ENCODE measurements around the gene ACP7.

The ACP7 gene, protein sequence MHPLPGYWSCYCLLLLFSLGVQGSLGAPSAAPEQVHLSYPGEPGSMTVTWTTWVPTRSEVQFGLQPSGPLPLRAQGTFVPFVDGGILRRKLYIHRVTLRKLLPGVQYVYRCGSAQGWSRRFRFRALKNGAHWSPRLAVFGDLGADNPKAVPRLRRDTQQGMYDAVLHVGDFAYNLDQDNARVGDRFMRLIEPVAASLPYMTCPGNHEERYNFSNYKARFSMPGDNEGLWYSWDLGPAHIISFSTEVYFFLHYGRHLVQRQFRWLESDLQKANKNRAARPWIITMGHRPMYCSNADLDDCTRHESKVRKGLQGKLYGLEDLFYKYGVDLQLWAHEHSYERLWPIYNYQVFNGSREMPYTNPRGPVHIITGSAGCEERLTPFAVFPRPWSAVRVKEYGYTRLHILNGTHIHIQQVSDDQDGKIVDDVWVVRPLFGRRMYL

DNA sequence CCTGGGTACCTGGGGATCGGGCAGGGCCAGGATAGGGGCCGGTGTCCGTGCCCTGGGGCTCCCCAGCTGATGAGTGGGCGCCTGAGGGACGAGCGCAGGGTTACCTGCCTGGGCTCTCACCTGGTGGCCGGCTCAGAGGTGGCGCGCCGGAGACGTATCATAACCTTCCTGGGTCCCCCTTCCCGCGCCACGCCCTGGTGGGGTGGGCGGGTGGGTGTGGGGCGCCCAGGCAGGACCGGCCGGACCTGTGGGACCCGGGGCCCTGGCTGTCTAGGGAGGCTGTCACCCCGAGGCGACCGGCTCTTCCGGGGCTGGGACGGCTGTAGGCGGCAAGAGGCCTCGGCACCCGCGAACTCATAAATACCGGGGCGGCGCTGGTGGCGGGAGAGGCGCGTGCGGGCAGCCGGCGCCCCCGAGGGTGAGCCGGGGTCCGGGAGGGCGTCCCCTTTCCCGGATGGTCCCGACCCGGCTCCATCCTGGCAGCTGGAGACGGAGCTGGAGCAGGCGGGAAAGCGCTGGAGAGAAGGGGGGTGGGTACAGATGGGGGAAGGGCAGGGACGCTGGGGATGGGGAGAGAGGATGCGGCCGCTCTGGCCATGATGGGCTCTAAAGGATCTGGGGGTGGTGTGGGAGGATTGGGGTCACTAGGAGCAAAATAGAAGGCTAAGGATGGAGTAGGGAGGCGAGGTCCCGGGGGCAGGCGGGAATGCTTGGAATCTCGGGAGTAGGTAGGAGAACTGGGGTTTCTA is at the start of gene ACP7:
Gene ACP7, plus strand, starts transcription at position 386 of the 749 bp plus-strand sequence. CDS start 902 bp downstream, outside the sequence.
- H3K9ac ChIP-seq (ENCODE audit: low read depth in 1 of 2, low read length in 2 of 2): no peak within 1 kb of the TSS
- H3K4me3 ChIP-seq (ENCODE audit: low read length in 2 of 2): no peak within 1 kb of the TSS
- H3K27ac ChIP-seq (ENCODE audit: low read depth in 2 of 2, low read length in 2 of 2): no peak within 1 kb of the TSS
- H3K9me3 ChIP-seq (ENCODE audit: control insufficient read depth in 2 of 2, low read length in 2 of 2): no peaks in the 10 kb centered on the region
- peaks cover 29% of the 10 kb centered on the region in 2 donors for H3K27me3 ChIP-seq (ENCODE audit: control insufficient read depth in 2 of 2, insufficient read depth in 2 of 2, low read length in 2 of 2)
- no peaks in the 10 kb centered on the region for H3K36me3 ChIP-seq (ENCODE audit: control insufficient read depth in 2 of 2, insufficient read depth in 2 of 2, low read length in 2 of 2)
- no peaks in the 10 kb centered on the region for H3K4me1 ChIP-seq (ENCODE audit: control insufficient read depth in 2 of 2, insufficient read depth in 2 of 2, low read length in 2 of 2)

DNA sequence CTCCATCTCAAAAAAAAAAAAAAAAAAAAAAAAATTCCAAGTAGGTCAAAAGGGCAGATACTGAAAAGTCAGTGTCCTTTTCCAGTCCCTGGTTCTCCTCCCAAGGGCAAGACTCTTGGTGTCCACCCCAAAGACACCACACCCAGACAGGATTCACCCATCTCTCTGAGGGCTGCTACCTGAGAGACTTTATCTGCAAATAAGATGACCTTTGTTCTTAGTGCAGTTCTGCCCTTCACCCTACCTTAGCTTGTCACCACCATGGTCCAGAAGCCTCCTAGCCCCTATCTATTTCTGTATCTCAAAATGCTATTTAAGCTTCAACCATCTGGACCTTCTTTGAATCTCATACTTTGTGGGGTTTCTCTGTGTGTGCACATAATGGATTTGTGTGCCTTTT is 47.6 kb upstream of the ACP7 start:
- H3K36me3 ChIP-seq (ENCODE audit: control insufficient read depth in 2 of 2, insufficient read depth in 2 of 2, low read length in 2 of 2): no peaks in the 10 kb centered on the region
- no peaks in the 10 kb centered on the region for H3K4me1 ChIP-seq (ENCODE audit: control insufficient read depth in 2 of 2, insufficient read depth in 2 of 2, low read length in 2 of 2)
- H3K27me3 ChIP-seq (ENCODE audit: control insufficient read depth in 2 of 2, insufficient read depth in 2 of 2, low read length in 2 of 2): peaks cover 3 to 6% of the 10 kb centered on the region in 2 donors
- H3K27ac ChIP-seq (ENCODE audit: low read depth in 2 of 2, low read length in 2 of 2): no peak overlapping the region
- no peaks in the 10 kb centered on the region for H3K9me3 ChIP-seq (ENCODE audit: control insufficient read depth in 2 of 2, low read length in 2 of 2)
- H3K4me3 ChIP-seq (ENCODE audit: low read length in 2 of 2): no peak overlapping the region
- no peak overlapping the region for H3K9ac ChIP-seq (ENCODE audit: low read depth in 1 of 2, low read length in 2 of 2)

DNA sequence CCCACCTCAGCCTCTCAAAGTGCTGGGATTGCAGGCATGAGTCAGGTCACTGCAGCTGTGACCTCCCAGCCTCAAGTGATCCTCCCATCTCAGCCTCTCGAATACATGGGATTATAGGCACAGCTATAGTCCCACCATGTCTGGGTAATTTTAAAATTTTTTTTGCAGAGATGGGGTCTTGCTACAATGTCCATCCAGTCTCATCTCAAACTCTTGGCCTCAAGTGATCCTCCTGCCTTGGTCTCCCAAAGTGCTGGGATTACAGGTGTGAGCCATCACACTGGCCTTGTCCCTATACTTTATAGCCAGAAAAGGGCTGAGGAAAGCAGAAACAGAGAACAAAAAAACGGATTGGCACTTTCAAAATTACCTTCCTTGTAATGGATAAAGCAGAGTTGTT is 47.0 kb upstream of the ACP7 start:
- Histone ChIP-seq H3K27me3 (ENCODE audit: control insufficient read depth in 2 of 2, insufficient read depth in 2 of 2, low read length in 2 of 2) (peaks cover 0 to 6% of the 10 kb centered on the region in 2 donors), H3K4me1 (ENCODE audit: control insufficient read depth in 2 of 2, insufficient read depth in 2 of 2, low read length in 2 of 2) (no peaks in the 10 kb centered on the region), H3K27ac (ENCODE audit: low read depth in 2 of 2, low read length in 2 of 2) (no peak overlapping the region), H3K9me3 (ENCODE audit: control insufficient read depth in 2 of 2, low read length in 2 of 2) (no peaks in the 10 kb centered on the region), H3K4me3 (ENCODE audit: low read length in 2 of 2) (no peak overlapping the region), H3K36me3 (ENCODE audit: control insufficient read depth in 2 of 2, insufficient read depth in 2 of 2, low read length in 2 of 2) (no peaks in the 10 kb centered on the region), H3K9ac (ENCODE audit: low read depth in 1 of 2, low read length in 2 of 2) (no peak overlapping the region)

DNA sequence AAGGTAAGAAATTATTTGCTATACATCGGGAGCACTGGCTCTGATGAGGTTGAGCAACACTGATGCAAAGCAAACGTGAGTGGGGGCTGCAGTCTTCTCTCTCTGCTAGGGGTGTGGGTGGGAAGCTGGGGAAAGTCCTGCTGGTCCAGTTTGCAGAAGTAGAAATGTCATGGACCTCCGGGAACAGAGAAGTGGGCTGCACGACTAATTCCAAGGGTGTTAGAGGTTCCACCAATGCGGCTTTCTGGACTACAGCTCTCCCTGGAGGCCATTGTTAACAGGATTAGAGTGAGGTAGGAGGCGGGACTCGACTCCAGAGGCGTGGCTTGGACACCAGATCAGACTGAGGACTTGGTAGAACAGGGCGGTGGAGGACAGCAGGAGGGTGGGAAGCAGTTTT is 46.1 kb upstream of the ACP7 start:
- Histone ChIP-seq H3K27me3 (ENCODE audit: control insufficient read depth in 2 of 2, insufficient read depth in 2 of 2, low read length in 2 of 2) (peaks cover 0 to 6% of the 10 kb centered on the region in 2 donors), H3K27ac (ENCODE audit: low read depth in 2 of 2, low read length in 2 of 2) (no peak overlapping the region), H3K36me3 (ENCODE audit: control insufficient read depth in 2 of 2, insufficient read depth in 2 of 2, low read length in 2 of 2) (no peaks in the 10 kb centered on the region), H3K4me3 (ENCODE audit: low read length in 2 of 2) (no peak overlapping the region), H3K4me1 (ENCODE audit: control insufficient read depth in 2 of 2, insufficient read depth in 2 of 2, low read length in 2 of 2) (no peaks in the 10 kb centered on the region), H3K9me3 (ENCODE audit: control insufficient read depth in 2 of 2, low read length in 2 of 2) (no peaks in the 10 kb centered on the region), H3K9ac (ENCODE audit: low read depth in 1 of 2, low read length in 2 of 2) (no peak overlapping the region)

GRCh38 chr19:39045506-39045905 is 38.7 kb upstream of the ACP7 start:
- Histone ChIP-seq H3K4me3 (ENCODE audit: low read length in 2 of 2) (no peak overlapping the region), H3K27ac (ENCODE audit: low read depth in 2 of 2, low read length in 2 of 2) (no peak overlapping the region), H3K27me3 (ENCODE audit: control insufficient read depth in 2 of 2, insufficient read depth in 2 of 2, low read length in 2 of 2) (no peaks in the 10 kb centered on the region), H3K9me3 (ENCODE audit: control insufficient read depth in 2 of 2, low read length in 2 of 2) (no peaks in the 10 kb centered on the region), H3K36me3 (ENCODE audit: control insufficient read depth in 2 of 2, insufficient read depth in 2 of 2, low read length in 2 of 2) (no peaks in the 10 kb centered on the region), H3K9ac (ENCODE audit: low read depth in 1 of 2, low read length in 2 of 2) (no peak overlapping the region), H3K4me1 (ENCODE audit: control insufficient read depth in 2 of 2, insufficient read depth in 2 of 2, low read length in 2 of 2) (no peaks in the 10 kb centered on the region)

DNA sequence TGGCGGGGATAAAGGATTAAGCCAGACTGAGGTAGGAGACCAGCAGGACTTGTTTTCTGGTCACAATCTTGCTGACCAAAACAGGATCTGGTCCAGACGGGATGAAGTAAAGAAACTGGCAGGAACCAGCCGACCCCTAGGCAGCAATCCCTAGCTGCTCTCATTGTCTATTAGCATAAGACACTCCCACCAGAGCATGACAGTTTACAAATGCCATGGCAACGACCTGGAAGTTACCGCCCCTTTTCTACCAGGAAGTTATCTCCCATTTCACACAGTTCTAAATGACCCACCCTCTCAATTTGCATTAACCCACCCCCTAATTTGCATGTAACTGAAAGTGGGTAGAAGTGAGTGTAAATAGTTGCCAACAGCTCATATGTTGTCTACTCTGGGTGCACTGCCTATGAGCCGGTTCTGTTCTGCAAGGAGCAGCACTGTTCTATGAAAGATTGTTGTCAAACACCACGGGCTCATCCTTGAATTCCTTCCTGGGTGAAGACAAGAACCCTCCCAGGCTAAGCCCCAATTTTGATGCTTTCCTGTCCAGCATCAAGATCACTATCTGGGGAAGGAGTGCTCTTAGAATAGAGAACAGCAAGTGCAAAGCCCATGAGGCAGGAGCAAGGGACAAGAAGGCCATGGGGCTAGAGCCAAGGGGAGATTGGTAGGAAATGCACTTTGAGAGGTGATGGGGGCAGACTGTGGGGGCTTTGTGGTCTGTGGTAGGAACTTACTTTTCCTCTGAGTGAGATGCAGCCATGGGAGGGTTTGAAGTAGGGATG is 37.9 kb upstream of the ACP7 start:
- Histone ChIP-seq H3K27me3 (ENCODE audit: control insufficient read depth in 2 of 2, insufficient read depth in 2 of 2, low read length in 2 of 2) (no peaks in the 10 kb centered on the region), H3K4me1 (ENCODE audit: control insufficient read depth in 2 of 2, insufficient read depth in 2 of 2, low read length in 2 of 2) (no peaks in the 10 kb centered on the region), H3K9me3 (ENCODE audit: control insufficient read depth in 2 of 2, low read length in 2 of 2) (no peaks in the 10 kb centered on the region), H3K27ac (ENCODE audit: low read depth in 2 of 2, low read length in 2 of 2) (no peak overlapping the region), H3K9ac (ENCODE audit: low read depth in 1 of 2, low read length in 2 of 2) (no peak overlapping the region), H3K36me3 (ENCODE audit: control insufficient read depth in 2 of 2, insufficient read depth in 2 of 2, low read length in 2 of 2) (no peaks in the 10 kb centered on the region), H3K4me3 (ENCODE audit: low read length in 2 of 2) (no peak overlapping the region)

DNA sequence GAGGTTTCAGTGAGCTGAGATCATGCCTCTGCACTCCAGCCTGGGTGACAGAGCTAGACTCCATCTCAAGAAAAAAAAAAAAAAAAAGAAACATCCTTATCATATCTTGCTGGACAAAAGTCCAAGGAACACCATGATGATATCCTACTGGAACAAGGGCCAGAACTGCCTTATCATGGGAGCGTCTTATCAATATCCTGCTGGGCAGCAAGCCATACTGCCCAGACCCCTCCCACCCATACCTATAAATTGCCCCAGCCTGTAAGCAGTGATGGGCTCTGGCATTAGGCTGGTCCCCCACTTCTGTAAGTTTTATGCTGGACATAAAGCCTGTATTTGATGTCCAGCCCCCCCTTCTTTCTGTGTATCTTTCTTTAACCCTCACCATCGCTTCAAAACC is 37.1 kb upstream of the ACP7 start:
- no peak overlapping the region for H3K4me3 ChIP-seq (ENCODE audit: low read length in 2 of 2)
- H3K4me1 ChIP-seq (ENCODE audit: control insufficient read depth in 2 of 2, insufficient read depth in 2 of 2, low read length in 2 of 2): no peaks in the 10 kb centered on the region
- H3K9me3 ChIP-seq (ENCODE audit: control insufficient read depth in 2 of 2, low read length in 2 of 2): no peaks in the 10 kb centered on the region
- H3K36me3 ChIP-seq (ENCODE audit: control insufficient read depth in 2 of 2, insufficient read depth in 2 of 2, low read length in 2 of 2): no peaks in the 10 kb centered on the region
- no peaks in the 10 kb centered on the region for H3K27me3 ChIP-seq (ENCODE audit: control insufficient read depth in 2 of 2, insufficient read depth in 2 of 2, low read length in 2 of 2)
- no peak overlapping the region for H3K9ac ChIP-seq (ENCODE audit: low read depth in 1 of 2, low read length in 2 of 2)
- no peak overlapping the region for H3K27ac ChIP-seq (ENCODE audit: low read depth in 2 of 2, low read length in 2 of 2)

DNA sequence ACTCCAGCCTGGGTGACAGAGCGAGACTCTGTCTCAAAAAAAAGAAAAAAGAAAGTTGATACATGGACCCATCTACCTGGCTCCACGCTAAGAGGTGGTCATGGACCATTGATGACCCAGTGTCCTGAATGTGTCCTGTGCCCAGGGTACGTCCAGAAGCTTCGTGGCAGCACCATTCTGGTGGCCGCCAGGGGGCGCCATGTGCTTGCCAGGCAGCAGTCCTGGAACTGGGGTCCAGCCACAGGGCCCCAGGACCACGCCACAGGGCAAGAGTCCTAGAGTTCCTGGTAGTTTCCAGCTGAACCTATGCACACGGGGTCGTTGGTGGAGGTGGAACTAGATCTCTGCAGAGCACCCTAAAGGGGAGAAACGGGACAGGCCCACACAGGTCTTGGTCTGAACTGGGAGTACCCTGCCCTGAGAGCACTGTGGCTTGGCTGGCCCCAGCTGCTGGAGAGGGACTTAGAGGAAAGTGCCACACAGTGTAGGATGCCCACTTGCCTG is 31.9 kb upstream of the ACP7 start:
- Histone ChIP-seq H3K4me3 (ENCODE audit: low read length in 2 of 2) (no peak overlapping the region), H3K27ac (ENCODE audit: low read depth in 2 of 2, low read length in 2 of 2) (no peak overlapping the region)

DNA sequence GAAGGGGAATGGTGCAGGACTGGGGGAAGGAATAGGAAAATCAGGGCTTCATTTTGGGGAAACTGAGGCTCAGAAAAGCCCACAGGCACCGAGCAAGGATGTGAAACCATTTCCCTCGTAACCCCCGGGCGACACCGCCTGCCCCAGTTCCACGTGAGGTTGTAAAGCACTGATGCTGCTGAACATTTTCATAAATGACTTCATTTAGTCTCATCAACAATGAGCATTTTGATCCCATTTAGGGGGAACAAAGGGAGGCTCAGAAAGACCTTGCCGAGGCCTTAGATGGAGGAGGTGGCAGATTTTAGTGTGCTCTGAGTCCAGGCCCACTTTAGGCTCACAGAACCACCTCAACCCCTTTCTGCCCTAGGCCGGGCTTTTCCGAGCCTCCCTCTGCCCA is 31.3 kb upstream of the ACP7 start:
- Histone ChIP-seq H3K36me3 (ENCODE audit: control insufficient read depth in 2 of 2, insufficient read depth in 2 of 2, low read length in 2 of 2) (no peaks in the 10 kb centered on the region), H3K27me3 (ENCODE audit: control insufficient read depth in 2 of 2, insufficient read depth in 2 of 2, low read length in 2 of 2) (peaks cover 0 to 2% of the 10 kb centered on the region in 2 donors), H3K27ac (ENCODE audit: low read depth in 2 of 2, low read length in 2 of 2) (no peak overlapping the region), H3K4me1 (ENCODE audit: control insufficient read depth in 2 of 2, insufficient read depth in 2 of 2, low read length in 2 of 2) (no peaks in the 10 kb centered on the region), H3K4me3 (ENCODE audit: low read length in 2 of 2) (no peak overlapping the region), H3K9me3 (ENCODE audit: control insufficient read depth in 2 of 2, low read length in 2 of 2) (no peaks in the 10 kb centered on the region), H3K9ac (ENCODE audit: low read depth in 1 of 2, low read length in 2 of 2) (no peak overlapping the region)

More for the DNA sequence above, 31.9 kb upstream of the ACP7 start:
- no peaks in the 10 kb centered on the region for H3K9me3 ChIP-seq (ENCODE audit: control insufficient read depth in 2 of 2, low read length in 2 of 2)
- no peak overlapping the region for H3K9ac ChIP-seq (ENCODE audit: low read depth in 1 of 2, low read length in 2 of 2)
- peaks cover 0 to 2% of the 10 kb centered on the region in 2 donors for H3K27me3 ChIP-seq (ENCODE audit: control insufficient read depth in 2 of 2, insufficient read depth in 2 of 2, low read length in 2 of 2)
- no peaks in the 10 kb centered on the region for H3K4me1 ChIP-seq (ENCODE audit: control insufficient read depth in 2 of 2, insufficient read depth in 2 of 2, low read length in 2 of 2)
- H3K36me3 ChIP-seq (ENCODE audit: control insufficient read depth in 2 of 2, insufficient read depth in 2 of 2, low read length in 2 of 2): no peaks in the 10 kb centered on the region

All from mucosa of rectum (tissue), 2 donors.